NCI-H526 treated with DMSO at 0.1 percent for 48 hours (cell line): ENCODE measurements around the gene ASGR2.

Source experiments
- DNase-seq: peaks from one replicate; lab custom pipeline; 2025; lab: John Stamatoyannopoulos, UW

Gene ASGR2

DNA sequence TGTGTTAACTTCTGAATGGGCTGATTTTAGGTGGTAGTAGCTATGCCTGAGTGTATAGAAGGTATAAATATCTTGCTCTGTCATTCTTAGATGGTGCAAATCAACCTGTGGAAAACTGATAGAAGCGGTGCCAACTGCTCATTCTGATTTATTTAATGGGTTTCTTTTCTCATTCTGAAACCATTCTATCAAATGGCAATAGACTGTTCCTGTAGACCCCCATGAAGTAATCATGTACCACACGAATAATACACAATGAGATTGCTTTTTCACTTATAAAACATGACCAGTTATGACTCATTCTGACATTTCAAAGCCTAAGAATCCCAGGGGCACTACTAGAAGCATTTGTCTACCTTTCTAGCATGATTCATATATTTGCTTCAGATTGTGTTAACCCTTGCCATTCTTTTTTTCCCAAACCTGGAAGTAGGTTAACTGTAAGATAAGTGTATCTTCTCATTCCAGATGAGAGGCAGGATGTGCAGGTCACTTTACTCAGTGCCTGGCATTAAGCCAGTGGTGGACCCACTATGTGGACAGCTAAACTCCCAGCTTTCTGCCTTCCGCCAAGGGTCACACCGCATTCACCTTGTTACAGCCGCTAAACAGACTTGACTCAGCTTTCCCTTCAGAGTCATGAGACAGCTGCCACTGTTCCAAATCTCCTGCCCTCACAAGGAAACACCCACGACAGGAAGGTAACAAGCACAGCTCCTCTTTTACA is 54.3 kb downstream of the ASGR2 start:
- no peak for DNase-seq

DNA sequence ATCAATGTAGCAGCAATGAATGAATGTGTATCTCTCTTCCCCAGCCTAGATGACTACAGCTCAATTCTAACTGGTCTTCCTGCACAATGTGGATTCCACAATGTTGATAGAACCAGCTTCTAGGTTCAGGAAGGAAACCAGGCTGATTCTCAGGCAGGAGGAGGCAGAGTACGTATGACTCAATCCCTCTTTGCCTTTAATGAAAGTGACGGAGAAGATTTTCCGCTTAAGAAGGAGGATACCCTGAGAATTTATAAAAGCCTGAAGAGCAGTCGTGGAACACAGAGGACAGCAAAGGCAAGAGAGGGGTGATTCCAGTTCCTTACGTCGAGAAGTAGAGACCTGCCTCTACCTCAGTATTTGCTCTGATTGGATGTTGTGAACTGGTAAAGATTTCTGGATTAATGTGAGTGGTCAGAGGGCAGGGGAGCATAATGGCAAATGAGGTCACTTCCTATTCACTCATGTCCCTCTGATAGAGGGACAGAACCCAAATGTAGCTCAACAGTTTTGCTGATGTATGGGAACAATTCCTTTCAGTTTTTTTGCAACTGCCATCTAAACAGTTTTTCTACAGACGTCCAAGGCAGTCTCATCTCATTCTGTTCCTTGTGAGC is 55.7 kb downstream of the ASGR2 start:
- DNase-seq, result no peak

DNA sequence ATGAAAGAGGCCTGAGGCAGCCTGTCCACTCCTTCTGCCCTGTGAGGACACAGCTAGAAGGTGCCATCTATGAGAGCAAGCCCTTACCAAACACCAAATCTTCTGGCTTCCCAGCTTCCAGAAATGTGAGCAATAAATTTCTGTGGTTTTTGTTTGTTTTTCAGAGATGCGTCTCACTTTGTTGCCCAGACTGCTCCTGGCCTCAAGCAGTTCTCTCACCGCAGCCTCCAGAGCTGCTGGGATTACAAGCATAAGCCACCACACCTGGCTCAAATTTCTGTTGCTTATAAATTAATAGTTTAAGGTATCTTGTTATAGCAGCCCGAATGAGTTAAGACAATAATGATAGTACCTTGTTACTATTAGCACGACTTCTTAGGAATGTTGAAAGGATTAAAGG is 58.2 kb downstream of the ASGR2 start:
- DNase-seq, result no peak
